ENCODE measurements around the gene PDPR.
"Not testable (repeated sequence)": the region's sequence is repeated elsewhere in the genome, so short reads cannot be mapped to it uniquely, and the experiment has no call there.

DNA sequence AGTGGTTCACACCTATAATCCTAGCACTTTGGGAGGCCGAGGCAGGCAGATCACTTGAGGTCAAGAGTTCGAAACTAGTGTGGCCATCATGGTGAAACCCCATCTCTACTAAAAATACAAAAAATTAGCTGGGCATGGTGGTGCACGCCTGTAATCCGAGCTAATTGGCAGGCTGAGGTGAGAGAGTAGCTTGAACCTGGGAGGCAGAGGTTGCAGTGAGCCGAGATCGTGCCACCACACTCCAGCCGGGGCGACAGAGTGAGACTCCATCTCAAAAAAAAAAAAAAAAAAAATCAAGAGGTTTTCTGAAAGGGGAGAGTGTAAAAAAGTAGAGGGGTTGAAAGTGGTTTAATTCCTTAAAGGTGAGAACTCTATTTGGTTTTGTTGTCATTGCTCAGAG lies 21.7 kb downstream of the PDPR start:
- not testable (repeated sequence) for TF ChIP-seq POLR2A (IDR thresholded peaks at IDR 0.05)
- TF ChIP-seq, protein P1, sequence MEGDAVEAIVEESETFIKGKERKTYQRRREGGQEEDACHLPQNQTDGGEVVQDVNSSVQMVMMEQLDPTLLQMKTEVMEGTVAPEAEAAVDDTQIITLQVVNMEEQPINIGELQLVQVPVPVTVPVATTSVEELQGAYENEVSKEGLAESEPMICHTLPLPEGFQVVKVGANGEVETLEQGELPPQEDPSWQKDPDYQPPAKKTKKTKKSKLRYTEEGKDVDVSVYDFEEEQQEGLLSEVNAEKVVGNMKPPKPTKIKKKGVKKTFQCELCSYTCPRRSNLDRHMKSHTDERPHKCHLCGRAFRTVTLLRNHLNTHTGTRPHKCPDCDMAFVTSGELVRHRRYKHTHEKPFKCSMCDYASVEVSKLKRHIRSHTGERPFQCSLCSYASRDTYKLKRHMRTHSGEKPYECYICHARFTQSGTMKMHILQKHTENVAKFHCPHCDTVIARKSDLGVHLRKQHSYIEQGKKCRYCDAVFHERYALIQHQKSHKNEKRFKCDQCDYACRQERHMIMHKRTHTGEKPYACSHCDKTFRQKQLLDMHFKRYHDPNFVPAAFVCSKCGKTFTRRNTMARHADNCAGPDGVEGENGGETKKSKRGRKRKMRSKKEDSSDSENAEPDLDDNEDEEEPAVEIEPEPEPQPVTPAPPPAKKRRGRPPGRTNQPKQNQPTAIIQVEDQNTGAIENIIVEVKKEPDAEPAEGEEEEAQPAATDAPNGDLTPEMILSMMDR (IDR thresholded peaks at IDR 0.05), result not testable (repeated sequence)
